Suprapubic skin (tissue), 3 donors: Measurements from ENCODE around the gene CYTH1.

Experiments
- CTCF ChIP-seq, 2 donors: fragments of 200-600 bp in 1 of 2; fragments of 450-650 bp in 1 of 2; sonication (generic) in 1 of 2; IDR thresholded peaks; one replicate each; pipeline ENCODE4 v1.5.1; 2016 to 2019; ENCODE audit warnings: antibody characterized with exemption in 2 of 2, mild to moderate bottlenecking in 1 of 2, moderate library complexity in 1 of 2
- POLR2A ChIP-seq, 2 donors: fragments of 450-650 bp; IDR thresholded peaks; one replicate each; pipeline ENCODE4 v1.6.1; 2017; ENCODE audit warnings: antibody characterized with exemption in 2 of 2, mild to moderate bottlenecking in 2 of 2, moderate library complexity in 2 of 2

DNA sequence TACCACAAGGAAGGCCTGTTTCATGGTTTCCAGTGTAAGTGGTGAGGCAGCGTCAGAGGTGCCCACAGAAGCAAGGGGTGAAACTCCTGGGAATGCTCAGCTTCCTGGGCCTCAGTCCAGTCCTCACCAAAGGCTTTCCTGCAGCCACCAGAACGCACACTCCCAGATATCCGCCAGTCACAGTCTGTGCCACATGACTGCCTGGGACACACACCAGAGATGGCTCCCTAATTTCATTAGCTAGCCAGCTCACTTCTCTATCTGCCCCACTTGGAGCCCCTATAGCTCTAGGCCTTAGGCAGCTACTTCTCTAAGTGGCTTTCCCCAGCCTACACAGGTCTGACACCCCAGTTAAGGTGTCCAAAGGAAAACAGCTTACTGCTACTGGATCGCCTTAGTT lies 77.0 kb downstream of the CYTH1 start:
- TF ChIP-seq CTCF (IDR thresholded peaks at IDR 0.05) (no peak), POLR2A (IDR thresholded peaks at IDR 0.05) (no peak)
